Activated CD8-positive, alpha-beta T cell treated with anti-CD3 and anti-CD28 coated beads, Interleukin-2, amount 10 ng/mL, durations not matched to agents 7 days and 5 days (primary cell): Measurements from ENCODE around the gene AGPAT2. TPM values are rescaled to one million over a fixed set of nuclear protein-coding genes. Genes with fewer than 3 reads are reported as not detected.
A peak's percentile ranks its signal among the peaks of the same experiment; 100 is the strongest.

ENCODE experiments used
- ATAC-seq: fragments of 150-1000 bp; cut with Tn5 transposase; one replicate; pipeline ENCODE4 v1.10.0; 2021; ENCODE audit warnings: moderate library complexity
- CTCF ChIA-PET: fragments of 350-600 bp; sonication (Branson Sonifier 250); formaldehyde crosslinking; loops from one replicate; lab custom pipeline; 2021; ENCODE audit warnings: antibody characterized with exemption; lab: Charles Lee
- POLR2A ChIA-PET: fragments of 350-600 bp; sonication (Branson Sonifier 250); formaldehyde crosslinking; loops from one replicate; lab custom pipeline; 2021; ENCODE audit warnings: antibody characterized with exemption; lab: Charles Lee
- DNase-seq: peaks from one replicate; pipeline ENCODE4 v3.0.0-alpha.2; 2020
- H3K27ac Mint-ChIP-seq: one replicate; pipeline ENCODE4 v1.8.0; 2021; ENCODE audit warnings: mild to moderate bottlenecking, mixed read lengths
- H3K27me3 Mint-ChIP-seq: one replicate; pipeline ENCODE4 v1.8.0; 2021; ENCODE audit warnings: low read depth, mixed read lengths
- H3K36me3 Mint-ChIP-seq: one replicate; pipeline ENCODE4 v1.8.0; 2021; ENCODE audit warnings: low read depth, mixed read lengths
- H3K4me1 Mint-ChIP-seq: one replicate; pipeline ENCODE4 v1.8.0; 2021; ENCODE audit warnings: low read depth, mixed read lengths
- H3K4me3 Mint-ChIP-seq: one replicate; pipeline ENCODE4 v1.8.0; 2021; ENCODE audit warnings: mild to moderate bottlenecking, mixed read lengths
- H3K9me3 Mint-ChIP-seq: one replicate; pipeline ENCODE4 v1.8.0; 2022; ENCODE audit warnings: mixed read lengths; ENCODE audit not compliant: insufficient read depth
- total RNA-seq, 2 experiments: library from RNA; stranded (reverse); gene quantifications; one replicate each; pipeline ENCODE4 v1.2.3, GENCODE V29; 2021

The AGPAT2 gene
- total RNA-seq, 2 experiments from 2014 or later, result 32.7 to 33.7 TPM

- Mint-ChIP-seq H3K27me3 (no peaks in the 10 kb centered on the region), H3K27ac (peak overlapping the region; percentile 89), H3K4me1 (peaks cover 42% of the 10 kb centered on the region), H3K9me3 (no peaks in the 10 kb centered on the region), H3K36me3 (peaks cover 40% of the 10 kb centered on the region), H3K4me3 (peak overlapping the region; percentile 92)
- ChIA-PET CTCF (interaction anchor here (0.6 to 3.6 kb wide), 22 partner anchors 11 to 326 kb away, joined by 3 to 23 read pairs (median 4); partner anchors contain the start of genes AGPAT2 and LCN10), POLR2A (interaction anchor here (0.7 to 3.3 kb wide), 14 partner anchors 10 to 302 kb away, joined by 3 to 53 read pairs (median 4); no protein-coding TSS in a partner anchor)
- DNase-seq, result peak; percentile 73
- peak; percentile 29 for ATAC-seq
These were observed 39.5 kb upstream of the AGPAT2 start for GRCh38 chr9:136726631-136727191.

DNA sequence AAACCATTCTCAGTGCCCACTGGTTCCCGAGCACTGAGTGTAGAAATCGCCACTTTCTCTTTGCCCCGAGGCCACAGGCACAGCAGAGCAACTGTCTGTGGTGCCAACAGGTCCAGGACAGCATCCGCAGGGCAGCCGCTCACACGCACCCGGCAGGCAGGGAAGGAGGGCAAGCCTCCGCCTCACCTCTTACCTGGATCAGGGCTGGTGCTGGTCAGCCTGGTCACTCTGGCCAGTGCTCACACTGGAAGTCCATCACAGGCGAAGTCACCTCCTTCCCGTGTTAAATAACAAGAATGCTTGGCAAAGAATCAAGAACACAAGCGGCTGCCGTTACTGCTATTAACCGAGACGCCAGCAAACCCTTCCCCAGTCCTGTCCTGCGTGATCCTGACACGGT, 38.9 kb upstream of the AGPAT2 start:
- Mint-ChIP-seq H3K9me3 (no peaks in the 10 kb centered on the region), H3K4me1 (peaks cover 43% of the 10 kb centered on the region), H3K4me3 (peak overlapping the region; percentile 92), H3K36me3 (peaks cover 43% of the 10 kb centered on the region), H3K27me3 (no peaks in the 10 kb centered on the region), H3K27ac (peak overlapping the region; percentile 89)
- ChIA-PET POLR2A (interaction anchor here (1.1 to 3.3 kb wide), 6 partner anchors 10 to 43 kb away, joined by 3 to 53 read pairs (median 6); no protein-coding TSS in a partner anchor), CTCF (interaction anchor here (0.9 to 3.6 kb wide), 8 partner anchors 17 to 309 kb away, joined by 3 to 23 read pairs (median 4); partner anchors contain the start of gene LCN10)
- no peak for DNase-seq
- ATAC-seq, result no peak

DNA sequence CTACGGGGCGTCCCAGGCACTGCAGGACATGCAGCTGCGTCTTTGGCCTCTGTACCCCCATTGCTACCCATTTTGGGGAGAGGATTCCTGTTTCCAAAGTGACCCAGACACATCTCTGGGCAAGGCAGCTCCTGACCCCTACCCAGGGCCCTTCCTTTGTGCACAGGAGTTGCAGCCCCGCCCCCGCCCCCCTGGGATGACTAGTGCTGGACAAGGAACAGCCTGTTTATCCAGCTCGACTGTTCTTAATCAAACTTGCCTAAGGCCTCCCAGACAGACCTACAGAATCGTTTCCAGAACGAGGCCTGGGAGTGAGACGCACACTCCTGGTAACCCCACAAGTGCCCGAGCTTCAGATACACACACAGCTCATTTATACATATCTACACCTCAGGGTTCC, 38.4 kb upstream of the AGPAT2 start:
- no peak for ATAC-seq
- Mint-ChIP-seq H3K27ac (no peak overlapping the region), H3K9me3 (no peaks in the 10 kb centered on the region), H3K27me3 (no peaks in the 10 kb centered on the region), H3K36me3 (peaks cover 44% of the 10 kb centered on the region), H3K4me1 (peaks cover 43% of the 10 kb centered on the region), H3K4me3 (peak overlapping the region; percentile 92)
- DNase-seq, result no peak
- ChIA-PET CTCF (interaction anchor here (1.5 kb wide), 2 partner anchors 30 to 309 kb away, joined by 3 to 6 read pairs; no protein-coding TSS in a partner anchor), POLR2A (interaction anchor here (3.3 kb wide), 1 partner anchor 9 kb away, joined by 53 read pairs; no protein-coding TSS in a partner anchor)

DNA sequence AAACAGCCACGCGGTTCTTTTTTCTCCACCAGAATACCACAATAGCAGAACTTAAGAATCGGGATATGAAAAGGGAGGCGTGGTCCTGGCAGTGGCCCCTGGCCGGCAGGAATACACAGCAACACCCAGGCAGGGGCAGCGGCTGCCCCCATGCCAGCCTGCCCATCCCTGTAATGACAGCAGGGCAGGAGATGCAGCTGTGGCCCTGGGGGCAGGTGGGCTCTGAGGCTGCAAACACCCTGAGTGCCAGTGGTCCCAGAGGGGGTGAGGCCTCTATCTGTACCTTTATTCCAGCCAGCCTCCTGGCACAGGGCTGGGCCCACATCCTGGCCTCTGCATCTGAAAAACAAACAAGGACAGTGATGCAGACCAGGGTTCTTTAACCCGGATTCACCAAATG, 37.5 kb upstream of the AGPAT2 start:
- no peaks in the 10 kb centered on the region for H3K27me3 Mint-ChIP-seq
- CTCF ChIA-PET, result no interaction called here
- H3K4me3 Mint-ChIP-seq, result no peak overlapping the region
- peaks cover 44% of the 10 kb centered on the region for H3K36me3 Mint-ChIP-seq
- H3K9me3 Mint-ChIP-seq, result no peaks in the 10 kb centered on the region
- H3K27ac Mint-ChIP-seq, result no peak overlapping the region
- ATAC-seq, result no peak
- H3K4me1 Mint-ChIP-seq, result peaks cover 42% of the 10 kb centered on the region
- no peak for DNase-seq
- POLR2A ChIA-PET, result no interaction called here

GRCh38 chr9:136723989-136724388, 36.7 kb upstream of the AGPAT2 start:
- no peaks in the 10 kb centered on the region for H3K9me3 Mint-ChIP-seq
- H3K4me1 Mint-ChIP-seq, result peaks cover 39% of the 10 kb centered on the region
- CTCF ChIA-PET, result no interaction called here
- DNase-seq (no peak), ATAC-seq (no peak)
- POLR2A ChIA-PET, result interaction anchor here (0.5 kb wide), 1 partner anchor 289 kb away, joined by 3 read pairs; no protein-coding TSS in a partner anchor
- H3K36me3 Mint-ChIP-seq, result peaks cover 44% of the 10 kb centered on the region
- H3K4me3 Mint-ChIP-seq, result no peak overlapping the region
- H3K27ac Mint-ChIP-seq, result no peak overlapping the region
- H3K27me3 Mint-ChIP-seq, result no peaks in the 10 kb centered on the region

DNA sequence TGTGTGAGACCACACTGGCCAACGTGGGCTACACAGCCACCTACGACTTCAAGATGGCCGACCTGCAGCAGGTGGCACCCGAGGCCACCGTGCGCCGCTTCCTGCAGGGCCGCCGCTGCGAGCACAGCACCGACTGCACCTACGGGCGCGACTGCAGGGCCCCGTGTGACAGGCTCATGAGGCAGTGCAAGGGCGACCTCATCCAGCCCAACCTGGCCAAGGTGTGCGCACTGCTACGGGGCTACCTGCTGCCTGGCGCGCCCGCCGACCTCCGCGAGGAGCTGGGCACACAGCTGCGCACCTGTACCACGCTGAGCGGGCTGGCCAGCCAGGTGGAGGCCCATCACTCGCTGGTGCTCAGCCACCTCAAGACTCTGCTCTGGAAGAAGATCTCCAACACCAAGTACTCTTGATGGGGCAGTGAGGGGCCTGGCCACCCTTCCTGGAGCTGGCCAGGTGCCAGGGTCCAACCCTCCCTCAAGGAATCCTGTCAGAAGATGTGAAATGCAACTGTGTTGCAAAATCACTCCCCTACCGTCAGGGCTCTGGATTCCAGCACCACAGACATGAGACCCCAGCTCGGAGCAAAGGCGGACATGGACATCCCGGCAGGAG, 36.2 kb upstream of the AGPAT2 start:
- no peaks in the 10 kb centered on the region for H3K27me3 Mint-ChIP-seq
- ChIA-PET POLR2A (interaction anchor here (0.5 kb wide), 1 partner anchor 288 kb away, joined by 3 read pairs; no protein-coding TSS in a partner anchor), CTCF (no interaction called here)
- no peak for DNase-seq
- H3K4me1 Mint-ChIP-seq, result peaks cover 41% of the 10 kb centered on the region
- no peak overlapping the region for H3K27ac Mint-ChIP-seq
- H3K9me3 Mint-ChIP-seq, result no peaks in the 10 kb centered on the region
- ATAC-seq, result no peak
- H3K4me3 Mint-ChIP-seq, result no peak overlapping the region
- peaks cover 44% of the 10 kb centered on the region for H3K36me3 Mint-ChIP-seq

DNA sequence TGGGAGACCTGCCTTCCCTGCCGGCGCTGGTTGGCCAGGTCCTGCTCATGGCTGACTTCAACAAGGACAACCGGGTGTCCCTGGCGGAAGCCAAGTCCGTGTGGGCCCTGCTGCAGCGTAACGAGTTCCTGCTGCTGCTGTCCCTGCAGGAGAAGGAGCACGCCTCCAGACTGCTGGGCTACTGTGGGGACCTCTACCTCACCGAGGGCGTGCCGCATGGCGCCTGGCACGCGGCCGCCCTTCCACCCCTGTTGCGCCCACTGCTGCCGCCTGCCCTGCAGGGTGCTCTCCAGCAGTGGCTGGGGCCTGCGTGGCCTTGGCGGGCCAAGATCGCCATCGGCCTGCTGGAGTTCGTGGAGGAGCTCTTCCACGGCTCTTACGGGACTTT, 35.7 kb upstream of the AGPAT2 start:
- ChIA-PET CTCF (no interaction called here), POLR2A (no interaction called here)
- ATAC-seq, result no peak
- no peaks in the 10 kb centered on the region for H3K9me3 Mint-ChIP-seq
- H3K4me1 Mint-ChIP-seq, result peaks cover 42% of the 10 kb centered on the region
- peaks cover 44% of the 10 kb centered on the region for H3K36me3 Mint-ChIP-seq
- no peak overlapping the region for H3K4me3 Mint-ChIP-seq
- DNase-seq, result no peak
- no peaks in the 10 kb centered on the region for H3K27me3 Mint-ChIP-seq
- no peak overlapping the region for H3K27ac Mint-ChIP-seq

DNA sequence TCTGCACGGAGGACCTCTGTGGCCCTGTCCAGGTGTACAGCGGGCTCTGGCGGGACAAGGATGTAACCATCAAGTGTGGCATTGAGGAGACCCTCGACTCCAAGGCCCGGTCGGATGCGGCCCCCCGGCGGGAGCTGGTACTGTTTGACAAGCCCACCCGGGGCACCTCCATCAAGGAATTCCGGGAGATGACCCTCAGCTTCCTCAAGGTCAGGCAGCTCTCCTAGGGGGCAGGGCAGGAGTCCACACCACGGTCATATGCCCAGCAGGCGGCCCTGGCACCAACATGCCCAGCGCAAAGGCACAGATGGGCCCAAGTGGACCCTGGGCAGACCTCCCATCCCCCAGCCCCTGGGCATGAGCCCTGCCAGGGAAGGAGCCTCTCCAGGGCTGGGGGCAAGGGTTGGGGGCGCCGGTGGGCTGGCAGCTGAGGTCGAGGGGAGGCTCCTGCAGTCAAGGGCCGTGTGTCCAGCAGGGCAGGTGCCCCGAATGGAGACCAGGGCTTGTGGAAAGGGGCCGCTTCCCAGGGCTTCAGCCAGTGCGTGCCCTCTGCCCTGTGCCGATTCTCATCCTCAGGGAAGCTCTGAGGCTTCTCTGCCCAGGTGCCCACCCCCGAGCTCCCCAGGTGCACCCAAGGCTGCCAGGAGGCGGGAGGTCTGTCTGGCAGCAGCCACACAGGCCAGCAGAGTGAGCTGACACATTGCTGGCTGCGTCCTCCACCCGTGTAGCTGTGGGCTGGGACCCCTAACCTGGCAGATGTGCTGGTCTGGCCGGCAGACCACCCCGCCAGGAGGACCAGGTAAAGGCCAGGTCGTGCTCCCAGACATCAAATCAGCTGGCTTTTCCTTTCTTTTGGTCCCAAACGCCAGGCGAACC, 35.1 kb upstream of the AGPAT2 start:
- Mint-ChIP-seq H3K36me3 (peaks cover 41% of the 10 kb centered on the region), H3K4me1 (peaks cover 42% of the 10 kb centered on the region), H3K27ac (no peak overlapping the region), H3K9me3 (no peaks in the 10 kb centered on the region), H3K4me3 (no peak overlapping the region), H3K27me3 (no peaks in the 10 kb centered on the region)
- ChIA-PET CTCF (no interaction called here), POLR2A (interaction anchor here (1.1 kb wide), 1 partner anchor 8 kb away, joined by 3 read pairs; no protein-coding TSS in a partner anchor)
- no peak for ATAC-seq
- no peak for DNase-seq

- ChIA-PET CTCF (no interaction called here), POLR2A (interaction anchor here (1.0 to 1.1 kb wide), 2 partner anchors 7 to 8 kb away, joined by 3 read pairs; no protein-coding TSS in a partner anchor)
- Mint-ChIP-seq H3K27ac (peak overlapping the region; percentile 21), H3K4me1 (peaks cover 38% of the 10 kb centered on the region), H3K27me3 (no peaks in the 10 kb centered on the region), H3K4me3 (no peak overlapping the region), H3K36me3 (peaks cover 35% of the 10 kb centered on the region), H3K9me3 (no peaks in the 10 kb centered on the region)
- DNase-seq, result no peak
- no peak for ATAC-seq
These were observed 34.3 kb upstream of the AGPAT2 start for GRCh38 chr9:136721339-136722092.

GRCh38 chr9:136720898-136721338, 33.7 kb upstream of the AGPAT2 start:
- Mint-ChIP-seq H3K4me1 (peaks cover 32% of the 10 kb centered on the region), H3K27me3 (no peaks in the 10 kb centered on the region), H3K36me3 (peaks cover 29% of the 10 kb centered on the region), H3K27ac (no peak overlapping the region), H3K4me3 (no peak overlapping the region), H3K9me3 (no peaks in the 10 kb centered on the region)
- ATAC-seq (no peak), DNase-seq (no peak)
- POLR2A ChIA-PET, result interaction anchor here (1.0 kb wide), 1 partner anchor 9 kb away, joined by 3 read pairs; no protein-coding TSS in a partner anchor
- CTCF ChIA-PET, result interaction anchor here (1.3 kb wide), 1 partner anchor 122 kb away, joined by 3 read pairs; the partner anchor contains the start of gene AJM1
